Gastroesophageal sphincter (tissue), 4 donors: ENCODE measurements around the gene HADH. TPM values are rescaled to one million over a fixed set of nuclear protein-coding genes. Genes with fewer than 3 reads are reported as not detected.
A peak's percentile ranks its signal among the peaks of the same experiment; 100 is the strongest.

Source experiments
- ATAC-seq: fragments of 150-250 bp; one replicate; pipeline ENCODE4 v1.9.1; 2016; ENCODE audit warnings: mild to moderate bottlenecking, moderate library complexity
- H3K27ac ChIP-seq, 4 donors: fragments of 200-600 bp; sonication (generic) in 3 of 4; 1 replicate in 3 of 4; 2 replicates in 1 of 4; pipeline ENCODE4 v1.5.1; 2016 to 2019
- H3K27me3 ChIP-seq: fragments of 200-600 bp; sonication (generic); one replicate; pipeline ENCODE4 v1.5.1; 2019
- H3K36me3 ChIP-seq, 2 donors: fragments of 200-600 bp; sonication (generic); one replicate each; pipeline ENCODE4 v1.5.1; 2019; ENCODE audit warnings: control low read depth in 1 of 2
- H3K4me1 ChIP-seq, 3 donors: fragments of 200-600 bp; sonication (generic); 1 replicate in 2 of 3; 2 replicates in 1 of 3; pipeline ENCODE4 v1.5.1; 2016 to 2019; ENCODE audit warnings: control low read depth in 2 of 3
- H3K4me3 ChIP-seq, 2 donors: fragments of 200-600 bp; sonication (generic); one replicate each; pipeline ENCODE4 v1.5.1; 2019; ENCODE audit warnings: mild to moderate bottlenecking in 1 of 2, moderate library complexity in 1 of 2
- H3K9me3 ChIP-seq, 3 donors: fragments of 200-600 bp; sonication (generic); one replicate each; pipeline ENCODE4 v1.5.1; 2017 to 2019; ENCODE audit warnings: control low read depth in 2 of 3
- CTCF ChIP-seq, 4 experiments: fragments of 200-600 bp in 2 of 4; fragments of 450-650 bp in 2 of 4; sonication (generic) in 1 of 4; IDR thresholded peaks; one replicate each; pipeline ENCODE4 v1.5.1; 2017 to 2019; ENCODE audit warnings: antibody characterized with exemption in 4 of 4, mild to moderate bottlenecking in 2 of 4, moderate library complexity in 2 of 4
- EP300 ChIP-seq: sonication (generic); formaldehyde crosslinking; IDR thresholded peaks from one replicate; pipeline ENCODE4 v1.6.1; 2017; ENCODE audit warnings: antibody characterized with exemption, mild to moderate bottlenecking
- POLR2A ChIP-seq, 2 donors: fragments of 450-650 bp; IDR thresholded peaks; one replicate each; pipeline ENCODE4 v1.6.1; 2017; ENCODE audit warnings: antibody characterized with exemption in 2 of 2, mild to moderate bottlenecking in 2 of 2, moderate library complexity in 1 of 2
- POLR2AphosphoS5 ChIP-seq: sonication (generic); formaldehyde crosslinking; IDR thresholded peaks from one replicate; pipeline ENCODE4 v1.6.1; 2017; ENCODE audit warnings: antibody characterized with exemption
- WGBS, 2 donors: methylation state at CpG; one replicate each; pipeline ENCODE4 v1.1.5; 2018; ENCODE audit warnings: low coverage in 1 of 2; 5-methylcytosine and 5-hydroxymethylcytosine counted together
- total RNA-seq, 4 donors: library from RNA; depleted of rRNA; stranded (reverse); fragments of >200 nt; gene quantifications; one replicate each; pipeline ENCODE4 v1.1.0, GENCODE V29; 2016

Gene HADH
- total RNA-seq, 4 donors from 2014 or later, result 88.9 to 148 (median 112) TPM

- no peak for ATAC-seq
- Histone ChIP-seq H3K4me3 (no peak overlapping the region), H3K27me3 (no peaks in the 10 kb centered on the region), H3K27ac (no peak overlapping the region), H3K4me1 (no peaks in the 10 kb centered on the region), H3K36me3 (peaks cover 0 to 52% of the 10 kb centered on the region in 2 donors), H3K9me3 (no peaks in the 10 kb centered on the region)
- WGBS, 2 donors, result 66 to 71% methylated on average over 1 to 3 of the region's 7 CpGs
- TF ChIP-seq POLR2AphosphoS5, result no peak
- no peak for TF ChIP-seq POLR2A (IDR thresholded peaks at IDR 0.05)
- TF ChIP-seq CTCF (IDR thresholded peaks at IDR 0.05), result no peak
- no peak for TF ChIP-seq EP300
Observed at GRCh38 chr4:108036213-108036612, 46.5 kb downstream of the HADH start.

- Histone ChIP-seq H3K9me3 (no peaks in the 10 kb centered on the region), H3K4me3 (no peak overlapping the region), H3K36me3 (peaks cover 0 to 36% of the 10 kb centered on the region in 2 donors), H3K27me3 (no peaks in the 10 kb centered on the region), H3K4me1 (no peaks in the 10 kb centered on the region), H3K27ac (no peak overlapping the region)
- TF ChIP-seq POLR2A (IDR thresholded peaks at IDR 0.05) (no peak), EP300 (no peak)
- 73 to 93% methylated on average over 1 to 2 of the region's 2 CpGs for WGBS, 2 donors
- ATAC-seq, result no peak
Observed at GRCh38 chr4:108037884-108038283, 48.2 kb downstream of the HADH start.

- no peaks in the 10 kb centered on the region for H3K9me3 ChIP-seq
- no peak for ATAC-seq
- peaks cover 3 to 33% (median 4%) of the 10 kb centered on the region in 3 donors for H3K4me1 ChIP-seq
- no peak overlapping the region for H3K4me3 ChIP-seq
- H3K36me3 ChIP-seq, result no peaks in the 10 kb centered on the region
- 83% methylated on average over 3 of the region's 3 CpGs; no CpG with 5 or more reads in 1 of the 2 donors for WGBS, 2 donors
- TF ChIP-seq EP300 (no peak), POLR2AphosphoS5 (no peak), POLR2A (IDR thresholded peaks at IDR 0.05) (no peak), CTCF (IDR thresholded peaks at IDR 0.05) (no peak)
- H3K27me3 ChIP-seq, result no peaks in the 10 kb centered on the region
- no peak overlapping the region for H3K27ac ChIP-seq
Observed at GRCh38 chr4:108042927-108043326, 53.2 kb downstream of the HADH start.

GRCh38 chr4:108043526-108043925 lies 53.8 kb downstream of the HADH start:
- no peaks in the 10 kb centered on the region for H3K9me3 ChIP-seq
- peaks cover 3 to 39% (median 4%) of the 10 kb centered on the region in 3 donors for H3K4me1 ChIP-seq
- H3K27ac ChIP-seq, result no peak overlapping the region
- no peak for TF ChIP-seq CTCF (IDR thresholded peaks at IDR 0.05)
- TF ChIP-seq POLR2AphosphoS5, result no peak
- TF ChIP-seq EP300, result no peak
- no peak for TF ChIP-seq POLR2A (IDR thresholded peaks at IDR 0.05)
- no peaks in the 10 kb centered on the region for H3K36me3 ChIP-seq
- no peaks in the 10 kb centered on the region for H3K27me3 ChIP-seq
- WGBS, 2 donors, result 72 to 83% methylated on average over 4 to 5 of the region's 5 CpGs
- ATAC-seq, result no peak
- no peak overlapping the region for H3K4me3 ChIP-seq

GRCh38 chr4:108044951-108045686 lies 55.4 kb downstream of the HADH start:
- no peak for ATAC-seq
- WGBS, 2 donors, result 48 to 51% methylated on average over 9 of the region's 9 CpGs

More at GRCh38 chr4:108044951-108045686, 55.4 kb downstream of the HADH start:
- H3K27me3 ChIP-seq, result no peaks in the 10 kb centered on the region
- no peaks in the 10 kb centered on the region for H3K9me3 ChIP-seq
- TF ChIP-seq CTCF (IDR thresholded peaks at IDR 0.05) (no peak), EP300 (no peak), POLR2AphosphoS5 (no peak), POLR2A (IDR thresholded peaks at IDR 0.05) (no peak)
- no peak overlapping the region for H3K4me3 ChIP-seq
- no peaks in the 10 kb centered on the region for H3K36me3 ChIP-seq
- peak overlapping the region in 2 of 4 donors; percentile 36 to 60 for H3K27ac ChIP-seq
- H3K4me1 ChIP-seq, result peaks cover 3 to 39% (median 4%) of the 10 kb centered on the region in 3 donors
